Mesenchymal stem cell (in vitro differentiated cells and primary cell): ENCODE measurements around the gene ENKUR.

Experiments used
- DNase-seq: peaks from one replicate; pipeline ENCODE4 v3.0.0-alpha.2; 2013
- H2AFZ ChIP-seq: one replicate; pipeline ENCODE4 v1.6.1; 2013; ENCODE audit warnings: low read depth, mild to moderate bottlenecking, control low read depth, inconsistent platforms, low read length, moderate library complexity
- H2AK5ac ChIP-seq: 2 replicates; pipeline ENCODE4 v1.6.1; 2013; ENCODE audit warnings: low read length, moderate library complexity, mild to moderate bottlenecking, inconsistent platforms; ENCODE audit not compliant: severe bottlenecking
- H2BK120ac ChIP-seq: one replicate; pipeline ENCODE4 v1.6.1; 2013; ENCODE audit warnings: low read depth, mild to moderate bottlenecking, inconsistent platforms, low read length, moderate library complexity
- H2BK12ac ChIP-seq, 2 experiments: one replicate each; pipeline ENCODE4 v1.6.1; 2013; ENCODE audit warnings: inconsistent platforms in 2 of 2, low read length in 2 of 2, mild to moderate bottlenecking in 2 of 2, moderate library complexity in 2 of 2, control low read depth in 1 of 2
- H2BK15ac ChIP-seq: one replicate; pipeline ENCODE4 v1.6.1; 2013; ENCODE audit warnings: mild to moderate bottlenecking, low read depth, inconsistent platforms; ENCODE audit not compliant: poor library complexity, severe bottlenecking
- H2BK5ac ChIP-seq: 2 replicates; pipeline ENCODE4 v1.6.1; 2013; ENCODE audit warnings: low read depth, mild to moderate bottlenecking, low read length, control low read depth, inconsistent platforms; ENCODE audit not compliant: poor library complexity, severe bottlenecking
- H3K14ac ChIP-seq, 2 experiments: one replicate each; pipeline ENCODE4 v1.6.1; 2013; ENCODE audit warnings: inconsistent platforms in 2 of 2, low read length in 2 of 2, control low read depth in 1 of 2, mild to moderate bottlenecking in 1 of 2, moderate library complexity in 1 of 2
- H3K18ac ChIP-seq, 2 experiments: one replicate each; pipeline ENCODE4 v1.6.1; 2013; ENCODE audit warnings: inconsistent platforms in 2 of 2, low read length in 2 of 2, control low read depth in 1 of 2, low read depth in 1 of 2, mild to moderate bottlenecking in 1 of 2
- H3K23ac ChIP-seq, 2 experiments: one replicate each; pipeline ENCODE4 v1.6.1; 2013; ENCODE audit warnings: inconsistent platforms in 2 of 2, low read length in 2 of 2, mild to moderate bottlenecking in 2 of 2, moderate library complexity in 2 of 2, control low read depth in 1 of 2
- H3K27ac ChIP-seq: 2 replicates; pipeline ENCODE4 v1.5.1; 2013; ENCODE audit warnings: mild to moderate bottlenecking, moderate library complexity, low read length, control low read depth, inconsistent platforms; ENCODE audit not compliant: poor library complexity, severe bottlenecking
- H3K27me3 ChIP-seq, 2 experiments: 2 replicates each; pipeline versions ENCODE4 v1.6.1 to v1.7.0; 2013; ENCODE audit warnings: low read length in 2 of 2, mild to moderate bottlenecking in 2 of 2, moderate library complexity in 2 of 2, control low read depth in 1 of 2, inconsistent platforms in 1 of 2; ENCODE audit not compliant: control insufficient read depth in 1 of 2, insufficient read depth in 1 of 2
- H3K36me3 ChIP-seq, 2 experiments: 2 replicates each; pipeline versions ENCODE4 v1.6.1 to v1.7.0; 2013; ENCODE audit warnings: low read length in 2 of 2, control low read depth in 1 of 2, inconsistent platforms in 1 of 2, low read depth in 1 of 2, mild to moderate bottlenecking in 1 of 2; ENCODE audit not compliant: insufficient read depth in 2 of 2, control insufficient read depth in 1 of 2
- H3K4ac ChIP-seq, 2 experiments: one replicate each; pipeline ENCODE4 v1.6.1; 2013; ENCODE audit warnings: inconsistent platforms in 2 of 2, low read length in 2 of 2, mild to moderate bottlenecking in 2 of 2, moderate library complexity in 2 of 2, control low read depth in 1 of 2, low read depth in 1 of 2
- H3K4me1 ChIP-seq: 2 replicates; pipeline ENCODE4 v1.6.1; 2013; ENCODE audit warnings: low read depth, low read length, control low read depth; ENCODE audit not compliant: control insufficient read depth, insufficient read depth
- H3K4me2 ChIP-seq: 2 replicates; pipeline ENCODE4 v1.6.1; 2013; ENCODE audit warnings: low read length, mild to moderate bottlenecking, inconsistent platforms; ENCODE audit not compliant: poor library complexity, severe bottlenecking
- H3K4me3 ChIP-seq, 2 experiments: 2 replicates each; pipeline versions ENCODE4 v1.5.1 to v1.7.0; 2013; ENCODE audit warnings: low read length in 2 of 2, mild to moderate bottlenecking in 2 of 2, control low read depth in 1 of 2, low read depth in 1 of 2; ENCODE audit not compliant: insufficient read depth in 1 of 2
- H3K79me1 ChIP-seq: replicated peaks from 2 replicates; pipeline ENCODE4 v1.6.1; 2013; ENCODE audit warnings: mild to moderate bottlenecking, control low read depth, low read length, inconsistent platforms; ENCODE audit not compliant: poor library complexity, severe bottlenecking
- H3K9ac ChIP-seq: 2 replicates; pipeline ENCODE4 v1.7.0; 2013; ENCODE audit warnings: mild to moderate bottlenecking, low read length, moderate library complexity
- H3K9me3 ChIP-seq: 2 replicates; pipeline ENCODE4 v1.7.0; 2013; ENCODE audit warnings: mild to moderate bottlenecking, low read length; ENCODE audit not compliant: control insufficient read depth
- H4K8ac ChIP-seq: one replicate; pipeline ENCODE4 v1.6.1; 2013; ENCODE audit warnings: inconsistent platforms, mild to moderate bottlenecking, low read length, moderate library complexity
- H4K91ac ChIP-seq: one replicate; pipeline ENCODE4 v1.6.1; 2013; ENCODE audit warnings: mild to moderate bottlenecking, low read length, inconsistent platforms
- WGBS: methylation state at CpG from one replicate; pipeline ENCODE4 v1.1.7; 2013; ENCODE audit warnings: mixed read lengths; 5-methylcytosine and 5-hydroxymethylcytosine counted together

ENKUR gene

GRCh38 chr10:24962995-24963394 is 53.0 kb downstream of the ENKUR start:
- Histone ChIP-seq H3K36me3 (no peaks in the 10 kb centered on the region), H3K4me2 (no peak overlapping the region), H2BK12ac (no peak overlapping the region), H4K8ac (no peak overlapping the region), H3K9me3 (no peaks in the 10 kb centered on the region), H3K4me1 (peaks cover 2% of the 10 kb centered on the region), H2BK15ac (no peak overlapping the region), H3K14ac (no peak overlapping the region), H3K4me3 (no peak overlapping the region), H3K27me3 (no peaks in the 10 kb centered on the region), H3K79me1 (peaks cover 1% of the 10 kb centered on the region), H3K9ac (no peak overlapping the region), H3K27ac (peak overlapping the region; percentile 43), H2BK5ac (no peak overlapping the region), H2BK120ac (no peak overlapping the region), H3K18ac (no peak overlapping the region), H3K4ac (no peak overlapping the region), H2AK5ac (no peak overlapping the region), H2AFZ (no peak overlapping the region), H3K23ac (no peak overlapping the region), H4K91ac (no peak overlapping the region)
- 92% methylated on average over 3 of the region's 3 CpGs for WGBS
- no peak for DNase-seq

GRCh38 chr10:24961582-24961981 is 54.4 kb downstream of the ENKUR start:
- WGBS: no CpG with 5 or more reads among the region's 4 CpGs
- Histone ChIP-seq H3K4me2 (no peak overlapping the region), H3K27ac (no peak overlapping the region), H3K9me3 (no peaks in the 10 kb centered on the region), H2AK5ac (no peak overlapping the region), H2BK5ac (no peak overlapping the region), H4K8ac (no peak overlapping the region), H3K23ac (no peak overlapping the region), H3K79me1 (peaks cover 1% of the 10 kb centered on the region), H2BK12ac (no peak overlapping the region), H4K91ac (no peak overlapping the region), H3K18ac (no peak overlapping the region), H2AFZ (no peak overlapping the region), H3K4me1 (peaks cover 4% of the 10 kb centered on the region), H3K4me3 (no peak overlapping the region), H3K36me3 (no peaks in the 10 kb centered on the region), H3K4ac (no peak overlapping the region), H2BK120ac (no peak overlapping the region), H3K9ac (no peak overlapping the region), H3K27me3 (no peaks in the 10 kb centered on the region), H2BK15ac (no peak overlapping the region), H3K14ac (no peak overlapping the region)
- DNase-seq: no peak

DNA sequence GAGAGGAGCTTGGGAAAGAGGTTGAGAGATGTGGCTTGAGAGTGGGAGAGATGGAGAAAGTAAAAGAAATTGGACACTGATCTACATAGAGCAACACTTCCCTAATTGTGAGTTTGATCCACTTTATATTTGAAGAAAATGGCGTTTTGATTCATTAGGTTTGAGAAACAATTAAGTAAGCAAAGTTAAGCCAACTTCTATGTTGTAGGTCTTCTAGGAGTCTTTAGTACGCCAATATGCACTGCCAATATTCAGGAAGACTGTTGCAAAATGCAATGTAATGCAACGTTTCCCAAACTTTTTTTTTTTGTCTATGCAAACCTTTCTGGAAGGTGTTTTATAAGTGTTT is 56.6 kb downstream of the ENKUR start:
- Histone ChIP-seq H3K9me3 (no peaks in the 10 kb centered on the region), H3K27me3 (no peaks in the 10 kb centered on the region), H2AK5ac (peak overlapping the region; percentile 80), H3K18ac (no peak overlapping the region), H3K4ac (no peak overlapping the region), H3K4me3 (peak overlapping the region in 1 of 2 experiments; percentile 57), H3K4me1 (peaks cover 4% of the 10 kb centered on the region), H2AFZ (peak overlapping the region; percentile 27), H3K23ac (no peak overlapping the region), H2BK15ac (no peak overlapping the region), H3K79me1 (peaks cover 1% of the 10 kb centered on the region), H3K36me3 (no peaks in the 10 kb centered on the region), H2BK120ac (no peak overlapping the region), H3K4me2 (no peak overlapping the region), H4K91ac (no peak overlapping the region), H3K9ac (peak overlapping the region; percentile 91), H2BK5ac (no peak overlapping the region), H3K14ac (no peak overlapping the region), H4K8ac (no peak overlapping the region), H2BK12ac (peak overlapping the region in 1 of 2 experiments; percentile 81), H3K27ac (no peak overlapping the region)
- 100% methylated on average over 3 of the region's 3 CpGs for WGBS
- no peak for DNase-seq

- H3K4me1 ChIP-seq: peaks cover 4% of the 10 kb centered on the region
Measured at GRCh38 chr10:24958721-24959381, 57.1 kb downstream of the ENKUR start.

More at GRCh38 chr10:24958721-24959381, 57.1 kb downstream of the ENKUR start:
- no peak overlapping the region for H3K14ac ChIP-seq
- H3K4me2 ChIP-seq: no peak overlapping the region
- peaks cover 5% of the 10 kb centered on the region for H3K79me1 ChIP-seq
- H2AK5ac ChIP-seq: peak overlapping the region; percentile 80
- peak overlapping the region in 1 of 2 experiments; percentile 57 for H3K4me3 ChIP-seq
- no peaks in the 10 kb centered on the region for H3K27me3 ChIP-seq
- H2BK12ac ChIP-seq: peak overlapping the region in 1 of 2 experiments; percentile 81
- peak; percentile 76 for DNase-seq
- H3K4ac ChIP-seq: no peak overlapping the region
- no peak overlapping the region for H3K23ac ChIP-seq
- peak overlapping the region; percentile 27 for H2AFZ ChIP-seq
- H2BK120ac ChIP-seq: no peak overlapping the region
- no peak overlapping the region for H2BK15ac ChIP-seq
- H3K9ac ChIP-seq: peak overlapping the region; percentile 91
- 38% methylated on average over 4 of the region's 5 CpGs for WGBS
- H3K9me3 ChIP-seq: no peaks in the 10 kb centered on the region
- H4K8ac ChIP-seq: peak overlapping the region; percentile 45
- H3K18ac ChIP-seq: peak overlapping the region in 1 of 2 experiments; percentile 57
- H4K91ac ChIP-seq: no peak overlapping the region
- no peaks in the 10 kb centered on the region for H3K36me3 ChIP-seq
- H2BK5ac ChIP-seq: no peak overlapping the region
- no peak overlapping the region for H3K27ac ChIP-seq
